MM.1S (cell line): ENCODE data around the gene ZBTB38.

Source experiments
- EZH2phosphoT487 ChIP-seq: fragments of 300-600 bp; sonication (generic); IDR thresholded peaks from 2 replicates; pipeline ENCODE4 v1.6.1; 2018; ENCODE audit warnings: antibody characterized with exemption, low read length
- TF ChIP-seq, protein P1 (sequence below): fragments of 300-600 bp; sonication (generic); IDR thresholded peaks from 2 replicates; pipeline ENCODE4 v1.5.1; 2016; ENCODE audit warnings: antibody characterized with exemption, low read length, mixed read lengths

DNA sequence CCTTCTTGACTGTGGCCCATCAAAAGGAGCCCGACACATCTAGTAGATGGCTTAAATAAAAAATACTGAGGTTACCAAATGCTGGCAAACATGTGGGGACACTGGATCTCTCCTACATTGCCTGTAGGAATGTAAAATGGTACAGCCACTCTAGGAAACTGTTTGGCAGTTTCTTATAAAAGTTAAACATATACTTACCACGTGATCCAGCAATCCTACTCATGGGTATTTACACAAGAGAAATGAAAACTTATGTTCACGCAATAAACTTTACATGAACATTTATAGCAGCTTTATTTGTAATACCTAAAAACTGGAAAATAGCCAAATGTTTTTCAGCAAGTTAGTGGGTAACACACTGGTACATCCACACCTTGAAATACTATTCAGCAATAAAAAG, 9.1 kb downstream of the ZBTB38 start:
- TF ChIP-seq, protein P1, sequence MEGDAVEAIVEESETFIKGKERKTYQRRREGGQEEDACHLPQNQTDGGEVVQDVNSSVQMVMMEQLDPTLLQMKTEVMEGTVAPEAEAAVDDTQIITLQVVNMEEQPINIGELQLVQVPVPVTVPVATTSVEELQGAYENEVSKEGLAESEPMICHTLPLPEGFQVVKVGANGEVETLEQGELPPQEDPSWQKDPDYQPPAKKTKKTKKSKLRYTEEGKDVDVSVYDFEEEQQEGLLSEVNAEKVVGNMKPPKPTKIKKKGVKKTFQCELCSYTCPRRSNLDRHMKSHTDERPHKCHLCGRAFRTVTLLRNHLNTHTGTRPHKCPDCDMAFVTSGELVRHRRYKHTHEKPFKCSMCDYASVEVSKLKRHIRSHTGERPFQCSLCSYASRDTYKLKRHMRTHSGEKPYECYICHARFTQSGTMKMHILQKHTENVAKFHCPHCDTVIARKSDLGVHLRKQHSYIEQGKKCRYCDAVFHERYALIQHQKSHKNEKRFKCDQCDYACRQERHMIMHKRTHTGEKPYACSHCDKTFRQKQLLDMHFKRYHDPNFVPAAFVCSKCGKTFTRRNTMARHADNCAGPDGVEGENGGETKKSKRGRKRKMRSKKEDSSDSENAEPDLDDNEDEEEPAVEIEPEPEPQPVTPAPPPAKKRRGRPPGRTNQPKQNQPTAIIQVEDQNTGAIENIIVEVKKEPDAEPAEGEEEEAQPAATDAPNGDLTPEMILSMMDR = no peak
- no peak for TF ChIP-seq EZH2phosphoT487
